Measurements from ENCODE around the gene UMPS.

DNA sequence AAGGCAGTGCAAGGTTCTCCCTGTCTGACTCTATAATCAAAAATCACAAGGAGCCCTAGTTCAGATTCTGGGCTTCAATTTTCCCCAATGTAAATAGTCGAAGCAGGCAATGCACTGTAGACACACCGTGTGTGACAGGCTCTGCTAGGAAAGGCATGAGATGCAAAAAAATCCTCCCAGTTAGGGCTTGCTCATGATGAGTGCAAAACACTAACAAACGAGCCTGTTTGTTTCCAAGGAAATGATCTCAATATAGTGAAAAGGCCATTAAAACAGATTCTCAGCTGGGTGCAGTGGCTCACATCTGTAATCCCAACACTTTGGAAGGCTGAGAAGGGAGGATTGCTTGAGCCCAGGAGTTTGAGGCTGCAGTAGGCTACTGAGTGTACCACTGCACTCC, 55.7 kb downstream of the UMPS start:
- TF ChIP-seq ILF3 (IDR thresholded peaks at IDR 0.05; ENCODE audit: borderline replicate concordance) (no peak), CTCF (IDR thresholded peaks at IDR 0.05 in 2 of 3, conservative IDR thresholded peaks at IDR 0.05 in 1 of 3; ENCODE audit: insufficient read depth in 2 of 3, low read depth in 1 of 3, low read length in 3 of 3) (no peak), ZBTB2 (IDR thresholded peaks at IDR 0.05) (no peak), PML (IDR thresholded peaks at IDR 0.05; ENCODE audit: low read length) (no peak), USF2 (CRISPR knock-in tag; IDR thresholded peaks at IDR 0.05) (no peak), CEBPB (tag; IDR thresholded peaks at IDR 0.05) (no peak), ELF1 (tag; IDR thresholded peaks at IDR 0.05) (no peak), TBP (optimal IDR thresholded peaks at IDR 0.05; ENCODE audit: low read depth, low read length) (no peak), ATF3 (IDR thresholded peaks at IDR 0.05) (no peak), ATF3 (CRISPR knock-in tag; conservative IDR thresholded peaks at IDR 0.05) (no peak), CHD2 (IDR thresholded peaks at IDR 0.05; ENCODE audit: low read depth, low read length) (no peak), ZNF239 (CRISPR knock-in tag; IDR thresholded peaks at IDR 0.05) (no peak), GATAD2A (IDR thresholded peaks at IDR 0.05) (no peak)
- TF ChIP-seq, protein P1, sequence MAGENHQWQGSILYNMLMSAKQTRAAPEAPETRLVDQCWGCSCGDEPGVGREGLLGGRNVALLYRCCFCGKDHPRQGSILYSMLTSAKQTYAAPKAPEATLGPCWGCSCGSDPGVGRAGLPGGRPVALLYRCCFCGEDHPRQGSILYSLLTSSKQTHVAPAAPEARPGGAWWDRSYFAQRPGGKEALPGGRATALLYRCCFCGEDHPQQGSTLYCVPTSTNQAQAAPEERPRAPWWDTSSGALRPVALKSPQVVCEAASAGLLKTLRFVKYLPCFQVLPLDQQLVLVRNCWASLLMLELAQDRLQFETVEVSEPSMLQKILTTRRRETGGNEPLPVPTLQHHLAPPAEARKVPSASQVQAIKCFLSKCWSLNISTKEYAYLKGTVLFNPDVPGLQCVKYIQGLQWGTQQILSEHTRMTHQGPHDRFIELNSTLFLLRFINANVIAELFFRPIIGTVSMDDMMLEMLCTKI (IDR thresholded peaks at IDR 0.05; ENCODE audit: partially characterized antibody): no peak
- TF ChIP-seq, protein P2, sequence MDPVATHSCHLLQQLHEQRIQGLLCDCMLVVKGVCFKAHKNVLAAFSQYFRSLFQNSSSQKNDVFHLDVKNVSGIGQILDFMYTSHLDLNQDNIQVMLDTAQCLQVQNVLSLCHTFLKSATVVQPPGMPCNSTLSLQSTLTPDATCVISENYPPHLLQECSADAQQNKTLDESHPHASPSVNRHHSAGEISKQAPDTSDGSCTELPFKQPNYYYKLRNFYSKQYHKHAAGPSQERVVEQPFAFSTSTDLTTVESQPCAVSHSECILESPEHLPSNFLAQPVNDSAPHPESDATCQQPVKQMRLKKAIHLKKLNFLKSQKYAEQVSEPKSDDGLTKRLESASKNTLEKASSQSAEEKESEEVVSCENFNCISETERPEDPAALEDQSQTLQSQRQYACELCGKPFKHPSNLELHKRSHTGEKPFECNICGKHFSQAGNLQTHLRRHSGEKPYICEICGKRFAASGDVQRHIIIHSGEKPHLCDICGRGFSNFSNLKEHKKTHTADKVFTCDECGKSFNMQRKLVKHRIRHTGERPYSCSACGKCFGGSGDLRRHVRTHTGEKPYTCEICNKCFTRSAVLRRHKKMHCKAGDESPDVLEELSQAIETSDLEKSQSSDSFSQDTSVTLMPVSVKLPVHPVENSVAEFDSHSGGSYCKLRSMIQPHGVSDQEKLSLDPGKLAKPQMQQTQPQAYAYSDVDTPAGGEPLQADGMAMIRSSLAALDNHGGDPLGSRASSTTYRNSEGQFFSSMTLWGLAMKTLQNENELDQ (CRISPR knock-in tag; IDR thresholded peaks at IDR 0.05; ENCODE audit: borderline replicate concordance): no peak
